ENCODE results near the gene OR13A1. TPM values are rescaled to one million over a fixed set of nuclear protein-coding genes. Genes with fewer than 3 reads are reported as not detected.
"Not testable (repeated sequence)": the region's sequence is repeated elsewhere in the genome, so short reads cannot be mapped to it uniquely, and the experiment has no call there.

OR13A1 gene
- total RNA-seq, 1 donor: not detected

- DNase-seq (ENCODE audit: low read depth): no peak
- no peak for TF ChIP-seq CTCF (IDR thresholded peaks at IDR 0.05; ENCODE audit: insufficient read depth, low read depth, low read length)
- no peak overlapping the region for H3K4me3 ChIP-seq (ENCODE audit: low read depth, low read length)
These were observed 24.5 kb upstream of the OR13A1 start for GRCh38 chr10:45339894-45340293.

- not testable (repeated sequence) for DNase-seq (ENCODE audit: low read depth); H3K4me3 ChIP-seq (ENCODE audit: low read depth, low read length)
These were observed 16.4 kb upstream of the OR13A1 start for GRCh38 chr10:45331824-45332223.

- not testable (repeated sequence) for DNase-seq (ENCODE audit: low read depth)
These were observed 11.5 kb upstream of the OR13A1 start for GRCh38 chr10:45326864-45327263.

GRCh38 chr10:45325116-45325515 lies 9.7 kb upstream of the OR13A1 start:
- TF ChIP-seq CTCF (IDR thresholded peaks at IDR 0.05; ENCODE audit: insufficient read depth, low read depth, low read length): no peak
- H3K4me3 ChIP-seq (ENCODE audit: low read depth, low read length): no peak overlapping the region
- no peak for DNase-seq (ENCODE audit: low read depth)

More at GRCh38 chr10:45326864-45327263, 11.5 kb upstream of the OR13A1 start:
- H3K4me3 ChIP-seq (ENCODE audit: low read depth, low read length): not testable (repeated sequence)

GRCh38 chr10:45319702-45320101 lies 4.3 kb upstream of the OR13A1 start:
- H3K4me3 ChIP-seq (ENCODE audit: low read depth, low read length): no peak overlapping the region
- no peak for DNase-seq (ENCODE audit: low read depth)
- TF ChIP-seq CTCF (IDR thresholded peaks at IDR 0.05; ENCODE audit: insufficient read depth, low read depth, low read length): no peak

- no peak for TF ChIP-seq CTCF (IDR thresholded peaks at IDR 0.05; ENCODE audit: insufficient read depth, low read depth, low read length)
- DNase-seq (ENCODE audit: low read depth): no peak
- no peak overlapping the region for H3K4me3 ChIP-seq (ENCODE audit: low read depth, low read length)
These were observed 2.0 kb downstream of the OR13A1 start for GRCh38 chr10:45313264-45313873.

- TF ChIP-seq CTCF (IDR thresholded peaks at IDR 0.05; ENCODE audit: insufficient read depth, low read depth, low read length): no peak
- no peak for DNase-seq (ENCODE audit: low read depth)
- H3K4me3 ChIP-seq (ENCODE audit: low read depth, low read length): no peak overlapping the region
These were observed 6.7 kb downstream of the OR13A1 start for GRCh38 chr10:45308707-45309106.

GRCh38 chr10:45302573-45302972 lies 12.8 kb downstream of the OR13A1 start:
- DNase-seq (ENCODE audit: low read depth): no peak
- no peak for TF ChIP-seq CTCF (IDR thresholded peaks at IDR 0.05; ENCODE audit: insufficient read depth, low read depth, low read length)
- H3K4me3 ChIP-seq (ENCODE audit: low read depth, low read length): no peak overlapping the region

- not testable (repeated sequence) for H3K4me3 ChIP-seq (ENCODE audit: low read depth, low read length); DNase-seq (ENCODE audit: low read depth)
These were observed 17.0 kb downstream of the OR13A1 start for GRCh38 chr10:45298341-45298955.
